GM11168 (cell line): Measurements from ENCODE around the gene DTX4.

Source experiments
- in situ Hi-C: fragments of 300-500 bp; cut with MboI; formaldehyde crosslinking; loops from one replicate; pipeline ENCODE4 v1.12.0; 2022; ENCODE audit warnings: low sequenced_read_pairs; ENCODE audit not compliant: unreplicated experiment

Gene DTX4

GRCh38 chr11:59171508-59172322, at the start of gene DTX4:
DTX4 (plus strand) TSS chr11:59172132; CDS start chr11:59172596, 464 bp downstream.
- in situ Hi-C loops, result loop anchor here (10.0 kb wide), 1 partner anchor 253 kb away; the partner anchor contains the start of gene OR5A2

GRCh38 chr11:59135648-59136461, 36.1 kb upstream of the DTX4 start:
- in situ Hi-C loops, result loop anchor here (5.0 kb wide), 1 partner anchor 79 kb away; no protein-coding TSS in a partner anchor

GRCh38 chr11:59136551-59136950, 35.4 kb upstream of the DTX4 start:
- in situ Hi-C loops, result loop anchor here (5.0 kb wide), 1 partner anchor 79 kb away; no protein-coding TSS in a partner anchor

GRCh38 chr11:59137190-59137589, 34.7 kb upstream of the DTX4 start:
- in situ Hi-C loops, result loop anchor here (5.0 kb wide), 1 partner anchor 80 kb away; no protein-coding TSS in a partner anchor

- in situ Hi-C loops, result loop anchor here (5.0 kb wide), 1 partner anchor 81 kb away; no protein-coding TSS in a partner anchor
These were observed 33.3 kb upstream of the DTX4 start for GRCh38 chr11:59138643-59139042.

- in situ Hi-C loops, result no loop called here
These were observed 30.7 kb upstream of the DTX4 start for GRCh38 chr11:59141191-59141590.

GRCh38 chr11:59141673-59142460, 30.1 kb upstream of the DTX4 start:
- in situ Hi-C loops, result no loop called here

- in situ Hi-C loops, result no loop called here
These were observed 29.1 kb upstream of the DTX4 start, which contains the start of gene FAM111A for GRCh38 chr11:59142530-59143507. FAM111A (plus strand) TSS chr11:59142856; CDS start chr11:59148873, 6,017 bp downstream.

GRCh38 chr11:59144096-59144495, 27.8 kb upstream of the DTX4 start:
- in situ Hi-C loops, result no loop called here

- in situ Hi-C loops, result no loop called here
These were observed 27.2 kb upstream of the DTX4 start for GRCh38 chr11:59144579-59145345.

- in situ Hi-C loops, result no loop called here
These were observed 26.4 kb upstream of the DTX4 start for GRCh38 chr11:59145534-59145933.

GRCh38 chr11:59151761-59152160, 20.2 kb upstream of the DTX4 start:
- in situ Hi-C loops, result no loop called here

- in situ Hi-C loops, result no loop called here
These were observed 19.5 kb upstream of the DTX4 start for GRCh38 chr11:59152312-59152951.

- in situ Hi-C loops, result no loop called here
These were observed 17.3 kb upstream of the DTX4 start for GRCh38 chr11:59154610-59155009.

GRCh38 chr11:59157433-59157832, 14.5 kb upstream of the DTX4 start:
- in situ Hi-C loops, result no loop called here

GRCh38 chr11:59158206-59159068, 13.5 kb upstream of the DTX4 start:
- in situ Hi-C loops, result no loop called here

GRCh38 chr11:59164028-59164427, 7.9 kb upstream of the DTX4 start:
- in situ Hi-C loops, result no loop called here
